Activated naive CD4-positive, alpha-beta T cell (primary cell): ENCODE results near the gene DNASE1L2.

Source experiments
- DNase-seq, 4 experiments: peaks; one replicate each; lab custom pipeline; 2025; lab: John Stamatoyannopoulos, UW

The DNASE1L2 gene

GRCh38 chr16:2270070-2270462 lies 33.8 kb downstream of the DNASE1L2 start:
- DNase-seq, result no peak

- no peak for DNase-seq
Observed at GRCh38 chr16:2270588-2271470, 34.6 kb downstream of the DNASE1L2 start.

GRCh38 chr16:2271848-2272461 lies 35.7 kb downstream of the DNASE1L2 start:
- no peak for DNase-seq

- DNase-seq, result no peak
Observed at GRCh38 chr16:2273484-2273883, 37.2 kb downstream of the DNASE1L2 start.

GRCh38 chr16:2273931-2274330 lies 37.7 kb downstream of the DNASE1L2 start:
- DNase-seq, result no peak

GRCh38 chr16:2275476-2276367 lies 39.5 kb downstream of the DNASE1L2 start:
- DNase-seq, result no peak

GRCh38 chr16:2276368-2277195 lies 40.3 kb downstream of the DNASE1L2 start:
- DNase-seq, result no peak

- no peak for DNase-seq
Observed at GRCh38 chr16:2277466-2278271, 41.4 kb downstream of the DNASE1L2 start.

- DNase-seq, result no peak
Observed at GRCh38 chr16:2278272-2278608, 42.0 kb downstream of the DNASE1L2 start.

- DNase-seq, result no peak
Observed at GRCh38 chr16:2278956-2279800, 42.9 kb downstream of the DNASE1L2 start.

GRCh38 chr16:2280461-2280860 lies 44.2 kb downstream of the DNASE1L2 start:
- no peak for DNase-seq

- DNase-seq, result no peak
Observed at GRCh38 chr16:2280981-2281542, 44.8 kb downstream of the DNASE1L2 start.

GRCh38 chr16:2282262-2282661 lies 46.0 kb downstream of the DNASE1L2 start:
- DNase-seq, result no peak

- no peak for DNase-seq
Observed at GRCh38 chr16:2282866-2283555, 46.8 kb downstream of the DNASE1L2 start.

GRCh38 chr16:2284001-2284770 lies 47.9 kb downstream of the DNASE1L2 start:
- no peak for DNase-seq

- DNase-seq, result no peak
Observed at GRCh38 chr16:2284797-2285576, 48.7 kb downstream of the DNASE1L2 start.

GRCh38 chr16:2285731-2286191 lies 49.5 kb downstream of the DNASE1L2 start:
- DNase-seq, result no peak
